NT2/D1 (cell line): ENCODE results near the gene STAT4.

Experiments used
- SUZ12 ChIP-seq: IDR thresholded peaks from 2 replicates; pipeline ENCODE4 v1.6.1; 2011; ENCODE audit not compliant: insufficient read length, insufficient read depth; ENCODE audit errors: extremely low read depth
- YY1 ChIP-seq: IDR thresholded peaks from 2 replicates; pipeline ENCODE4 v1.6.1; 2011; ENCODE audit not compliant: insufficient read length, insufficient read depth

DNA sequence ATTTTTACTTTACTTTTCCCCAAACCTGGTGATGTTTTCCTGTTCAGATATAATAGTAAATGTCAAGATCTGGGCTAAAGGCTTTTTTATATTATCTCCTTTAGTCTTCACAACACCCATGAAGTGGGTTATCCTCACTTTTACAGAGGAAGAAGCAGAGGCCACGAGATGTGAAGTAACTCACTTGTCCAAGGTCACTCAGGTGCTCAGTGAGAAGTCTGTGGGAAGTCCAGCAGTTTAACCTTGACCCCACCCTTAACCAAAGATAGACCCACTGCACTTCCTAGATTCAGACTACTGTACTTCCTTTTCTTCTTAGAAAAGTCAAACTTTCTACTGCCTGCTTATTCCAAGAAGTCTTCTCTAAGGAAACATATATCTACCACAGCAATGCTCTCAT is 80.5 kb downstream of the STAT4 start:
- TF ChIP-seq YY1 = no peak
- no peak for TF ChIP-seq SUZ12
